K562 (cell line): ENCODE measurements around the gene CHORDC1.

Experiments used
- NR2C2 ChIP-seq, 2 experiments: fragments of 200-800 bp in 1 of 2; sonication (Bioruptor generic) in 1 of 2; sonication (generic) in 1 of 2; formaldehyde crosslinking in 1 of 2; IDR thresholded peaks; 2 replicates each; pipeline versions ENCODE4 v1.6.1 to v1.8.0; 2016 to 2022; ENCODE audit warnings: mild to moderate bottlenecking in 1 of 2, missing compliant biosample characterization in 1 of 2, missing genetic modification characterization in 1 of 2, missing genetic modification reagents in 1 of 2
- TF ChIP-seq, protein P1 (sequence below): sonication (generic); formaldehyde crosslinking; IDR thresholded peaks from 2 replicates; pipeline ENCODE4 v1.9.0; 2022; ENCODE audit warnings: mild to moderate bottlenecking, missing genetic modification reagents
- TF ChIP-seq, protein P2 (sequence below), 3 experiments: IDR thresholded peaks in 2 of 3; conservative IDR thresholded peaks in 1 of 3; 2 replicates each; pipeline ENCODE4 v1.5.1; 2011 to 2012; ENCODE audit warnings: low read length in 3 of 3, mild to moderate bottlenecking in 3 of 3, control low read depth in 2 of 3, improper control_type of control experiment in 1 of 3, inconsistent platforms in 1 of 3, low read depth in 1 of 3, mixed read lengths in 1 of 3, moderate library complexity in 1 of 3; ENCODE audit not compliant: insufficient read depth in 2 of 3

DNA sequence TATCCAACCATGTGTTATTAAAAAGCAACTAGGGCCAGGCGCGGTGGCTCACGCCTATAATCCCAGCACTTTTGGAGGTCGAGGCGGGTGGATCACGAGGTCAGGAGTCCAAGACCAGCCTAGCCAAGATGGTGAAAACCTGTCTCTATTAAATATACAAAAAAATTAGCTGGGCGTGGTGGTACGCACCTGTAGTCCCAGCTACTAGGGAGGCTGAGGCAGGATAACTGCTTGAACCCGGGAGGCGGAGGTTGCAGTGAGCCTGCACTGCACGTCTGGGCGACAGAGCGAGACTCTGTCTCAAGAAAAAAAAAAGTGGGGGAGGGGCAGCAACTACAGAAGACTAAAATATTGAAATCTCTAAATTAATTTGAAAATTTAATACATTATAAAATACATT lies 18.4 kb downstream of the CHORDC1 start:
- TF ChIP-seq, protein P1, sequence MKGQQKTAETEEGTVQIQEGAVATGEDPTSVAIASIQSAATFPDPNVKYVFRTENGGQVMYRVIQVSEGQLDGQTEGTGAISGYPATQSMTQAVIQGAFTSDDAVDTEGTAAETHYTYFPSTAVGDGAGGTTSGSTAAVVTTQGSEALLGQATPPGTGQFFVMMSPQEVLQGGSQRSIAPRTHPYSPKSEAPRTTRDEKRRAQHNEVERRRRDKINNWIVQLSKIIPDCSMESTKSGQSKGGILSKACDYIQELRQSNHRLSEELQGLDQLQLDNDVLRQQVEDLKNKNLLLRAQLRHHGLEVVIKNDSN (CRISPR knock-in tag) = no peak
- TF ChIP-seq, protein P2, sequence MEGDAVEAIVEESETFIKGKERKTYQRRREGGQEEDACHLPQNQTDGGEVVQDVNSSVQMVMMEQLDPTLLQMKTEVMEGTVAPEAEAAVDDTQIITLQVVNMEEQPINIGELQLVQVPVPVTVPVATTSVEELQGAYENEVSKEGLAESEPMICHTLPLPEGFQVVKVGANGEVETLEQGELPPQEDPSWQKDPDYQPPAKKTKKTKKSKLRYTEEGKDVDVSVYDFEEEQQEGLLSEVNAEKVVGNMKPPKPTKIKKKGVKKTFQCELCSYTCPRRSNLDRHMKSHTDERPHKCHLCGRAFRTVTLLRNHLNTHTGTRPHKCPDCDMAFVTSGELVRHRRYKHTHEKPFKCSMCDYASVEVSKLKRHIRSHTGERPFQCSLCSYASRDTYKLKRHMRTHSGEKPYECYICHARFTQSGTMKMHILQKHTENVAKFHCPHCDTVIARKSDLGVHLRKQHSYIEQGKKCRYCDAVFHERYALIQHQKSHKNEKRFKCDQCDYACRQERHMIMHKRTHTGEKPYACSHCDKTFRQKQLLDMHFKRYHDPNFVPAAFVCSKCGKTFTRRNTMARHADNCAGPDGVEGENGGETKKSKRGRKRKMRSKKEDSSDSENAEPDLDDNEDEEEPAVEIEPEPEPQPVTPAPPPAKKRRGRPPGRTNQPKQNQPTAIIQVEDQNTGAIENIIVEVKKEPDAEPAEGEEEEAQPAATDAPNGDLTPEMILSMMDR (IDR thresholded peaks at IDR 0.05 in 2 of 3, conservative IDR thresholded peaks at IDR 0.05 in 1 of 3; ENCODE audit: insufficient read depth in 2 of 3, low read depth in 1 of 3, low read length in 3 of 3) = no peak
- TF ChIP-seq NR2C2 (CRISPR knock-in tag; IDR thresholded peaks at IDR 0.05) (no peak), NR2C2 (tag; IDR thresholded peaks at IDR 0.05) (no peak)
